ENCODE data around the gene PPL.
"Not testable (repeated sequence)": the region's sequence is repeated elsewhere in the genome, so short reads cannot be mapped to it uniquely, and the experiment has no call there.

PPL gene

DNA sequence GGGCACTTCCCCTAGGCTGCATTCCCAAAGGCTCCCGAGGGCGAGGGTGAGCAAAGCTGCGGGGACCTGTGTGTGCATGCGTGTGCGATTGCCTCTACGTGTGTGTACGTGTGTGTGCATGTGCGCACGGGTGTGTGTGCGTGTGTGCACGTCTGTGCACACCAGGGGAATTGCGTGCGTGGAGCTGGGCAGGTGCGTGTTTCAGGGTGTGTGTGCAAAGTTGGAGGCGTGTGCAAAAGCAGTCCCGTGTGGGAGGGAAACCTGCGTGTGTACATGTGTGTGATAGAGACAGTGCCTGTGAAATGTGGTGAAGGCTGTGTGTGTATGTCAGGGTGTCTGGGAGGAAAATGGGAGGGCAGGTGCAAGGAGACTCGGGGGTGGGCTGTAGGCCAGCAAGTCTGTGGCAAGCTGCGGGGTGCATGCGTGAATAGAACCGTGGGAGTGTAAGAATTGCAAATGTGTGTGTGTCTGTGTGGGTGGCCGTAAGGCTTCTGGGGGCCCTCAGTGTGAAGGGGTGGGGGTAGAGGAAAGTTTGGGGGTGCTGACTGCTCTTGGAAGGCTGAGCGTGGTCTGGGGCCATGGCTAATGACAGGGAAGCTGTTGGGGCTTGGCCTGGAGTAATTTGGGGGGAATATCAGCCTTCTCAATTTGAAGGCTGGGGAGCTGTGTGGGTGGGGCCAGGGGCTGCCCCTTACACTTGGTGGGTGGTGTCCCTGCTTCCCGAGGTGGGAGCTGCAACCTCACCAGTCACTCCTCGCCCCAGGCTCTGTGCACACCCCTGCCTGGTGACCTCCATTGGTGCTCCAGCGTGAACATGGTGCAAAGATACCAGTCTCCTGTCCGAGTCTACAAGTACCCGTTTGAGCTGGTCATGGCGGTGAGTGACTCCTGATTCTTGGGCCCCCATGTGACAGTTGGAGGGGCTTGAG, 21.8 kb upstream of the PPL start:
- no peak for DNase-seq

DNA sequence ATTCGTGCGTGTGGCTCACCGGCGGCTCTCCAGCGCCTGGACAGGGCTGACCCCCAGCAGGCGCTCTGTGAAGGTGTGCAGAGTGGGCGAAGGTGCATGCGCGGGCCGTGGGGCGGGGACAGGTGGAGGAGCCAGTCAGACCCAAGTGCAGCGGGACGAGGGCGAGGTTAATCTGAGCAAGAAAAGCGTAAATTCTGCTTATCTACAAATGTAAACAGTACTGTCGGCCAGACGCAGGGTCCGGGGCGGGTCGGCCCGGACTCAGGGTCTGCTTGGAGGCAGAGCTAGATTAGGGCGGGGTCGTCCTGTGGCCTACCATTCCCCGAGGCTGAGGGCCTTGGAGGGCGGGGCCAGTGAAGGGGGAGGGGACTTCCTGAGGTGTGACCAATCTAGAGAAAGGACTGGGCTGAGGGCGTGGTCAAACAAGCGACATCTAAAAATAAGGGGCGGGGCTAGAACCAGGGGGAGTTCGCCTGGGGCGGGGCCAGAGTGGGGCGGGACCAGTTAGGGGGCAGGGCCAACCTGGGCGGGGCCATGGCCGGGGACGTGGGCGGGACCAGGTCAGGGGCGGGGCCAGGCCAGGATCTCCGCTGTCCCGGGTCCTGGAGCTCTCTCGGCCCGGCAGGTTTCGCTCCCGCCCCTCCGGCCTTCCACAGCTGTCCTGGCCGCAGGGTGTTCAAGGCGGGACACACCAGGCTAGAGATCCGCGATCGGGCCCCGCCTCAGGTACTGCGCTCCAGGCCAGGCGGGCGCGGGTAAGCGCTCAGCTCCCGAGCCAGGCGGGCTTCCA, 21.0 kb upstream of the PPL start, which contains the start of gene SEC14L5:
TSS of gene SEC14L5 (plus strand) at position 611 of the 790 bp plus-strand sequence. CDS start 994 bp downstream, outside the sequence.
- DNase-seq, result peak; percentile 97

DNA sequence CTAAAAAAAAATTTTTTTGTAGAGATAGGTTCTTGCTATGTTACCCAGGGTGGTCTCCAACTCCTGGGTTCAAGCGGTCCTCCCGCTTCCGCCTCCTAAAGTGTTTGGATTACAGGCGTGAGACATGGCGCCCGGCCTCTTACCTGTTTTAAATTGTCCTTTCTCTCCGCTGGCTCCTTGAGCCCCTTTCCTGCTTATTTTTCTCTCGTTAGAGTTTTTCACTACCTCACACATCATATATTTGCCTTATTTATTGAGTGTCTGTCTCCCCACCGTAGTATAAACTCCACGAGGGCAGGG, 20.4 kb upstream of the PPL start:
- no peak for DNase-seq

DNA sequence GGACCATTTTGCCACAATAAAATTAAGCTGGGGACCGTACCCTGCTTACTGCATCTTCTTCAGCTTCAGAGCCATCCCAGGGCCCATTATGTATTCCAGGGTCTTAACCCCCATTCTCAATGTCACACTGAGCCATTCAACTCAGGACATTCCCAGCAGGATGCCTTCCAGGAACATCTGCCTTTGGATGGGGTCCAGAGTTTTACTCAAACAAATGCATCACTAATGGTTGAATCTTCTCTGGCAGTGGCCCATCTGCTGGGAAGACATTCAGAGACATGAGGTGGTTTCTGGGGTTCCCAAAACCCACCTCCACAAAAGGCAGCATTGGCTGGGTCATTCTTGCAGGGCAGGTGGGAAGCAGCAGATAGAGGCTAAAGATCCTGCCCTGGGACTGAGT, 17.8 kb upstream of the PPL start:
- no peak for DNase-seq

DNA sequence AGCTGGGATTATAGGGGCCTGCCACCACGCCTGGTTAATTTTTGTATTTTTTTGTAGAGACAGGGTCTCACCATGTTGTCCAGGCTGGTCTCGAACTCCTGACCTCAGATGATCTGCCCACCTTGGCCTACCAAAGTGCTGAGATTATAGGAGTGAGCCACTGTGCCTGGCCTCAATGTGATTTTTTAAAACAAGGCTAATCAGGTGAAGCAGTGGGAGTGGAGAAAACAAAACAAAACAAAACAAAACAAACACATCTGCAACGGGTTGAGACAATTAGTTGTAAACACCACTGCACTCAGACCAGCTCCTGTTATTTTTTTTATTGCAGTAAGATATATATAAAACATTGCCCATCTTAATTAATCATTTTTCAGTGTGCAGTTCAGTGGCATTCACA, 14.6 kb upstream of the PPL start:
- DNase-seq, result not testable (repeated sequence)

DNA sequence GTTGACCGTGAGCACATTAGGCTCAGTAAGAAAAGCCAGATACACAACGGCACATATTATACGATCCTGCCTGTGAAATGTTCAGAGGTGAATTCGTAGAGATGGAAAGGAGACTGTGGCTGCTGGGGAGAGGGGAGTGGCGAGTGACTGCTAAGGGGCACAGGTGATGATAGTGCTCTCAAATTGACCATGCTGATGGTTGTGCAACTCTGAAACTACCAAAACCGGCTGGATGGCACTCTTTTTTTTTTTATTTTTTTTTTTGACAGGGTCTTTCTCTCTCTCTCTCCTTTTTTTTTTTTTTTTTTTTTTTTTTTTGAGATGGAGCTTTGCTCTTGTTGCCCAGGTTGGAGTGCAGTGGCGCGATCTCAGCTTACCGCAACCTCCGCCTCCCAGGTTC, 13.0 kb upstream of the PPL start:
- no peak for DNase-seq

DNA sequence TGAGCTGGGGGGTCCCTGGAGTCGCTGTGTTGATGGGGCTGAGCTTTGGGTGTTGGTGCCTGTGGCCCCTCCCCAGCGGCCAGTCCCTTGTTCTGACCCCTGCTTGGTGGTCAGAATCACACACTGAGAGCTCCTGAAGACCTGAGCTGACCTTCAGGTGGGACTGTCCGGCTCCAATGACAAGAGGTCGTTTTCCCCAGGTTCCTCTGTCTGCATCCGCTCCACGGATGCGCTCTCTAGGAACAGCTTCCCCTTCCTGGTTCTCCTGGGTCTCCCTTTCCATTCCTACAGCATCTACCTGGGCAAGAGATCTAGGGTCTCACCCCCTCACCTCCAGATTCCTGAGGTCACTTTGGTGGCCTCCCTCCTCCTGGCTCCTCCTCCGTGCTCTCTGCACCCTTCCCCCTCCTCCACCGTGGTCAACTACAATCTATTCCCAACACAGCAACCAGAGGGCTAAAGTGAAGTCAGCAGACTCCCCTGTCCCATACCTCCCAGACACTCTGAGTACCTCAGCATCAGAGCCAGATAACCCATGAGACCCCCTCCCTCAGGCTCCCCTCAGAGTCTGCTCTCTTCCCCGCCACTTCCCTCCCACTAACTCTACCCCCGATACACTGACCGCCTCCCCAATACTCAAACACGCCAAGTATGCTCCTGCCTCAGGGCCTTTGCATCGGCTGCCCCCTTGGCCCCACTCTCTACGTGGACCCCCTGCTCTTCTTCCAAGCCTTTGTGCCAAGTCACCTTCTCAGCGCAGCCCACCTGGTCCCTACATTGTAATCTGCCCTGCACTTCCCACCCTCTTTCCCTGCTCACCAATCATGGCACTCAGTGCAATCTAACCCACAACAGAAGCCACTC, 12.2 kb upstream of the PPL start:
- no peak for DNase-seq

DNA sequence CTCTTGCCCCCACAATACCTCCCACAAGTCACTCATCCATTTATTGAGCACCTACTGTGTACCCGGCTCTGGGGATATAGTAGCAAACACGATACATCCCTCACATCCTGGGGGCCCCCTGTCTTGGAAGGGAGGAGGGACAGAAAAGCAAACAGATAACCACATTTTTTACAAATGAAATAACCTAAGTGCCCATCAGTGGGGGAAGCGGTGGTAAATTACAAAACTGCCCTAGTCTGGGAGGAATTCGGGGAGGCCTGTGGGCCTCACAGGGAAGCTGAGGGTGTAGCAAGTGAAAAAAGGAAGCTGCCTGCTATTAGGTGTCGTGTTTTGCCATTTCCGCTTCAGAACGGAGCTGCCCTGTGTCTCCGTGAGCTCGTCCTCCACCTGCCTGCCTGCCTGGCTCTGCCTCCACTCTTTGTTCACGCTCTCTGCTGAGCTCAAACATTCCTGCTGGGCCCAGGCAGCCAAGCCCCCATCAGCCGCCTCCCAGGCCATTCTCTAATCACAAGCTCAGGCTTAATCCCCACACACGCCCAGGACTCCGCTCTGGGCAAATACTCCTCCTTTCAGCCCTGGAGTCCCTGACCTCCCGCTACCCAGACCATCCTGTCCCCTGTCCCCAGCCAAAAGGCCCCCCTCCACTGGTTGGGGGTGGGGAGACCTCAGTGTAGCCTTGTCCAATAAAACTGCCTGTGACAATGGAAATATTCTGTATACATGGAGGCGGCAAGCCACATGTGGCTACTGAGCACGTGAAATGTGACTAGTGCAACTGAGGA, 11.0 kb upstream of the PPL start:
- DNase-seq, result peak; percentile 59 to 76

DNA sequence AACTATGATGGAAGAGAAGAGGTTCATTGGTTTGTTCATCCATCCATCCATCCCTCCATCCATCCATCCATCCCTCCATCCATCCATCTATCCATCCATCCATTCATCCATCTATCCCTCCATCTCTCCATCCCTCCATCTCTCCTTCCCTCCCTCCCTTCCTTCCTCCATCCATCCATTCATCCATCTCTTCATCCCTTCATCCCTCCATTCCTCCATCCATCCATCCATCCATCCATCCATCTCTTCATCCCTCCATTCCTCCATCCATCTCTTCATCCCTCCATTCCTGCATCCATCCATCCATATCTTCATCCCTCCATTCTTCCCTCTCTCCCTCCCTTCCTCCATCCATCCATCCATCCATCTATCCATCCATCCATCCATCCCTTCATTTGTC, 10.0 kb upstream of the PPL start:
- DNase-seq, result no peak

DNA sequence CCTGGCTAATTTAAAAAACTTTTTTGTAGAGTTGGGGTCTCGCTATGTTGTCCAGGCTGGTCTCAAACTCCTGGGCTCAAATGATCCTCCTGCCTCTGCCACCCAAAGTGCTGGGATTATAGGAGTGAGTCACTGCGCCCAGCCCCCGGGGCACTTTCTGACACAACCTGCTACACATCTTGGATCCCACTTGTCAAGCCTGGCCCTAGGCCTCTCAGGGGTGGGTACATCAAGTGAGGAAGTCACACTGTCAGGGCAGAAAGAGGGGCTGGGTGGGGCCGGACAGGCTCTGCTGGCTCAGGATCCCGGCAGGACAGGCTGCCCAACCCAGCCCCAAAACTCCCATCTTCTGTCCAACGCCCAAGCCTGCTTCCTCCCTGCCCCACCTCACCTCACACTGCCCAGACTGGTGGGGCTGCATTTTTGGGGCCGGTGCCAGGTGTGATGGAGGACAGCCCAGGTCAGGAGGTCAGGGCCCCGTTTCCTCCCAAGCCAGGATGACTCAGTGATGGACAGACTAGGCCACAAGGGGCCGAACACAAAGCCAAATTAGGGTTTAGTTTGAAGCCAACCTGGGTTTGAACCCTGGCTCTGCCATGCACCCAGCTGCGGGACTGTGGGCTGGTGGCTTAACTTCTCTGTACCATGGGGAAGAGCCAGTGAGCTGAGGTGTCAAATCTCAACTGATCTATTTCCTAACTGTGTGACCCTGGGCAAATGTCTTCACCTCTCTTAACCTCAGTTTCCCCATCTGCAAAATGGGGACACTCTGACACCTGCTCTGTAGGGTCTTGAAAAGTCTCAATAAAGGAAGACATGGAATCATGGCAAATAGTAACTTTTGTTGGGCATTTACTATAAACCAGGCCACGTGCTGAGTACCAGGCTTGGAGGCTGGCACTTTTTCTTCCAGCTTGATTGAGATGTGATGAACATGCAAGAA, 8.9 kb upstream of the PPL start:
- no peak for DNase-seq

DNA sequence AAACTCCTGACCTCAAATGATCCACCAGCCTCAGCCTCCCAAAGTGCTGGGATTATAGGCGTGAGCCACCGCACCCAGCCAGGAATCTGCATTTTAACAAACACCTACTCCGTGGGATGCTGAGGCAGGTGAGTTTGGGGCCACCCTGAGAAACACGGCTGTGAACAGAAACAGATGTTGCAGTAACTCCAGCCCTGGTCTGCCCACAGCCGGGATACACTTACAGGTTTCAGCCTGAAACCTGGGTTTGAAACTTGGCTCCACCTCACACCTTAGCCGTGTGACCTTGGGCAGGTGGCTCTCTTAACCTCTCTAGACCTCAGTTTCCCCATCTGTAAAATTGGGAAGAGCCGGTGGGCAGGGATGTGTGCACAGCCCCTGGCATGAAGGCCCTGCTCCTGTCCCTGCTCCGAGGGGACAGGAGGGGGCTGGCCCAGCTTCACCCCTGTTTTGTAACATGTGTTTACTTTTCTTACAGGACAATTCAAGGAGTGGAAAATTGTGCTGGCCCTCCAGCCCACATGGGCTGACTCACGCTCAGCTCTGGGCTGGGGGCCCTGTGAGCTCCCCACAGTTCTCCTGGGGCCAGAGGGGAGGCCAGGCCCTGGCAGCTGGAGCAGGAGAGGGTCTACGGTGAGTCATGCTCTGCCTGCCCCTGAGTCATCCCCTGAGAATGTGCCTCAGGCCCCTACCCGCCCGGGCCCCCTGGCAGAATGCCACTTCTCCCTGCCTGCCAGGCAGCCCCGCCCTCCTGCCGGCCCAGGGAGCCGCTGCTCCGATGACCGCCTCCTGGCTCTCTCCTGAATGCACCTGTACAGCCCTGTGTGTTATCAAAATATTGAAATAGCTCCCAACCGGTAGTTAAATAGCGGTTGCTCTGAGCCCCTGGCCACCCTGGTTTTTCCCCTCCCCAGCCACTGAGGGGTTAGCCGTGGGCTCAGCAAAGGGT, 7.7 kb upstream of the PPL start:
- peak; percentile 13 to 28 for DNase-seq

DNA sequence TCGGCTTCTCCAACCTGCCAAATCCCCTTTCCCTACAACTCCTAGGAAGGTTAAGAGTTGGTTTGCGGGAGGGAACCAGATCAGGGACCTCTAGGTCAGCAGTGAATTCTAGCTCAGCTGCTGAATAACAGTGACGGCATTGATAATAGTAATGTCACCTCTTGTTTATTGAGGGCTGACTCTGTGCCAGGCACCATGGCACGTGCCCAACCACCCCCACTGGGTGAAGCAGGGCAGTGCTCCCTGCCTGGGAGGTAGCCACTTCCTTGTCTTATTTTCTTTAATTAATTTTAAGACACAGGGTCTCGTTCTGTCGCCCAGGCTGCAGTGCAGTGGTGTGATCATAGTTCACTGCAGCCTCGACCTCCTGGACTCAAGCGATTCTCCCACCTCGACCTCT, 5.5 kb upstream of the PPL start:
- DNase-seq, result no peak

DNA sequence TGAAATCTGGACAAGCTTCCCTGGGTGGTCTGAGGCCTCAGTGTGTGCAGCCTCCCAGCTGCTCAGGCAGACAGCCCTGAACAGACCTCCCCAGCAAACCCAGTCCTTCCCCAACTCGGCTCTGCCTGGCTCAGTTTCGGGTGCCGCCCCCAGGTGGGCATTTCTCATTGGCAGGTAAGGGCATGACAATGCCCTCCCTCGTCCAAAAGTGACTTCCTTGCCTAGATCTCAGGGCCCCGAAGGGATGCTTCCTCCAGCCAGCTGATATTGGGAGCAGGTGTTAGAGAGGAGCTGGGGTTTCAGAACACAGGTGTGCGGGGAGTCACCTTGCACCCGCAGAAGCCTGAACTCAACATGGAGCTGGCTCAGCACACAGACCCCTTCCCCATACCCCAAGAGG, 3.8 kb upstream of the PPL start:
- no peak for DNase-seq

DNA sequence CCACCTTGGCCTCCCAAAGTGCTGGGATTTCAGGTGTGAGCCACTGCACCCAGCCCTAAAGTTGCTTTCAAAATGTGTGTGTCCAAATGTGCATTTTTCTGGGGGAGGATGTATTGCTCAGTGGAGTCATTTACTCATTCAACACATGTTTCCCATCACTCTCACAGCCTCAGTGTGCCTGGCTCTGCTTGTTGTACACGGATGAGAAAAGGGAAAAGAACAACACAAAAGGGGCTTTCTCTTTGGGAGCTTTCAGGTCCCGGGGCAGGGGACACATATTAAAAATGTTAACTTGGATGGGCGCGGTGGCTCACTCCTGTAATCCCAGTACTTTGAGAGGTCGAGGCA, 1.7 kb upstream of the PPL start:
- no peak for DNase-seq

DNA sequence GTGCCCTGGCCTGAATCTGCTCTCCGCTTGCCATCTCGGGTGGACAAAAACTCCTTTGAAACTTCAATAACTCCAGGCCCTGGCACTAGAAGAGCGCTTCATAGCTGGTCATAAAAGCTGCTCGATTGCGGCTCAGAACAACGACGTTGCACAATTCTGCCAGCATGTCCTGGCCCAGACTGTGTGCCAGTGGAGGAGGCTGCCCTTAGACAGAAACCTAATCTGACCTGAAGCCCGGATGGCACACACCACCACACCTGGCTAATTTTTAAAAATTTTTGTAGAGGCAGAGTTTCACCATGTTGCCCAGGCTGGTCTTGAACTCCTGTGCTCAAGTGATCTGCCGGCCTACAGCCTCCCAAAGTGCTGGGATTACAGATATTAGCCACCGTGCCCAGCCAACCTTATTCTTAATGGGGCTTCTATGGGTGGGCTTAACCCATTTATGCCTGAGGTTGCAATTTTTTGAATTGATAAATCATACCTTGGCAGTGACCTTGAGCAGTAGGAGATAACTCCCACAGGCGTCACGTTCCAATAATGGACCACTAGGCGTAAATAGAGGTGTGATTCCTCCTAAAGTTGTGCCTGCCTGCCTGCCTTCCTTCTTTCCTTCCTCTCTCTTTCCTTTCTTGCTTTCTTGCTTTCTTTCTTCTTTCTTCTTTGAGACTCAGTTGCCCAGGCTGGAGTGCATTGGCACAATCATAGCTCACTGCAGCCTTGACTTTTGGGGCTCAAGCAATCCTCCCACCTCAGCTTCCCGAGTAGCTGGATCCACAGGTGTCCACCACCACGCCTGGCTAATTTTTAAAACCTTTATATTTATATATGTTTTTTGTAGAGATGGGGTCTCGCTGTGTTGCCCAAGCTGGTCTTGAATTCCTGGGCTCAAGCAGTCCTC, 1.1 kb upstream of the PPL start:
- no peak for DNase-seq

DNA sequence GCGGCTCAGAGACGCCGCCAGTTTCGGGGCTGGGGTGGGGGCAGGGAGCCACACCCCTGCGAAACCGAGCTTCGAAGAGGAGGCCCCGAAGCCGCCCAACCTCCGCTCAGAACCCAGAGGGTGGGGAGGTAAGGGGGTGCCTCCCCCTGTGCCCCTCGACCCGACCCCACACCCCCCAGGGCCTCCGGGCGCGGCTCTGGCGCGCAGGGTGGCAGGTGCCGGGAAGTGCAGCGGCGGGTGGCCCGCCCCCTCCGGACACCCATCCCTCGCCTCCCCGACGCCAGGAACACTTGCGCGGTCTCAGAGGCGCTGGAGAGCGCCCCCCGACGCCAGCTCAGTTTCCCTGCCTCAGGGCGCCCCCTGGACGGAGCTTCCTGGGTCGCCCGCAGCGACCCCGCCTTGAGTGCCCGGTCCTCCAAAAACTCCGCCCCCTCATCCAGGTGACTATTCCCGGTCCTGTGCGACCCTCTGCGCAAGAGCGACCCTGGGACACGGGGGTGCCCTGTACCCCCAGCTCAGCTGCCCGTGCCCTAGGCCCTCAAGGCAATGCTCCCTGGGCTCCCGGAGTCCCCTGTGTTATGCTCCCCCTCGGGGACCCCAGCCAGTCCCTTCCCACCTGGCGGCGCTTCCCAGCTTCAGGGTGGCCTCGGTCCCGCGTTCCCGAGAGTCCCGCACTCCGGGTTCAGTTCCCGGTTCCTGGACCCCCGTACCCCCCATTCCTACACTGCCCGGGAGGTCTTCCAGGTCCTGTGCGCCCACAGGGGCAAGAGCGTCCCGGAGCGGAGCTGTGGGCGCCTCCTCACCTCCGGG, 562 bp downstream of the PPL start:
- DNase-seq, result no peak

DNA sequence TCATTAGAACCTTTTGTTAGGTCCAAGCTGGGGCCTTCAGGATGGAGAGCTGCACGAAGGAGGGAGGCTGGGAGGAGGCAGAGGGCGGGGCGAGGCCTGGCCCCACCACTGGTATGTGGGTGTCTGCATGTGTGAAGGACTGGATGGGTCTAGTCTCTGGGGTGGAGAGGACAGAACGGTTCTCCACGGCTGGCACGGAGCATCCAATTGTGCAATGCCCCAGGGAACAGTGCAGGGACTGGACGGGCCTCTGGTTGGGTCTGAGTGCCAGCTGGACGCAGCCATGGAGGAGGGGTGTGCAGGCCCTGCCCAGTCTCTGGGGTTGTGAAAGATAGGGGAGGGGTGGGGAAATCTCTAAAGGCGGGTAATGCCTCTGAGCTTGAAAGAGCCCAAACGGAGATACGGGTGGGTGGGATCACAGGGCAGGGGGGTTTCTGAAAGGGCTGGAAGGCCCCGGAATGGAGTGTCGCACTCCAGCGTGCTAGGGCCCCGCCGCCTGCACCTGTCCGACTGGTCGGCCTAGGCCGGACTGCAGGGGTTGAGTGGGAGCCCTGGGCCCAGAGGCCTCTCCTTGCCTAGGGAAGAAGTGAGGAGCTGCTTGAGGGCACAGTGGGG, 1.6 kb downstream of the PPL start:
- DNase-seq, result no peak
